GM18909 (cell line): ENCODE results near the gene TAOK1.
"Not testable (repeated sequence)": the region's sequence is repeated elsewhere in the genome, so short reads cannot be mapped to it uniquely, and the experiment has no call there.

Experiments used
- ATAC-seq: cut with Tn5 transposase; IDR thresholded peaks from one replicate; pipeline ENCODE4 v1.9.1; 2021; ENCODE audit warnings: mild to moderate bottlenecking; ENCODE audit not compliant: unreplicated experiment, poor library complexity

TAOK1 gene

DNA sequence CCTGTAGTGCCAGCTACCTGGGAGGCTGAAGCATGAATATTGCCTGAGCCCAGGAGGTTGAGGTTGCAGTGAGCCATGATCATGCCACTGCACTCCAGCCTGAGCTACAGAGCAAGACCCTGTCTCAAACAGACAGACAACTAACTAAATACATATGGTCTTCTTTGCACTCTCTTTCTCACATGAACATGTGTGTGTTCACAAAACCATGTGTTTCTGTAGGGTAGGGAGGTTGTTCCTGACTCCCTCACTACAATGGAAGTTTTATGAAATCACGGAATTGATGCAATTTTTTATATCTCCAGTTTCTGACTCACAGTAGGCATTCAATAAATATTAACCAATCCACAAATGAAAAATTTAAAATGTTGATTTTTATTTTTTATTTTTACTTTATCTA is 128.2 kb downstream of the TAOK1 start:
- ATAC-seq, result no peak

DNA sequence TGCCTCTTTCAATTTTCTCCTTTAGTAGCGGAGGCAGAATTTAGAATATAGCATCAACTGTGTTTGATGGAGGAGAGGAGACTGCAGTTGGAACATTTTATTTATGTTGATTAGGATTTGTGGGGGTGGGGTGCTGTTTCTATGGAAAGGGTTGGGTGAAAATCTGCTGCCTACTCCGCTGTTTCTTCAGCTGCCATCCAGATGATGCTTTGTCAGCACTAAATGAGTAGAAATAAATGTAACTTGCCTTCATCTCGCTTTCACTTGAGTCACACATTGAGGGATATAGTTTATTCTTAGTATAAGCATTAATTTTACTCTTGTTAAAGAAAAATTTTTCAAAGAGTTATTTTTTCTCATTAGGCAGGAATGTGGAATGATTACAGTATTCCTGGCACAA is 134.5 kb downstream of the TAOK1 start:
- ATAC-seq, result no peak

DNA sequence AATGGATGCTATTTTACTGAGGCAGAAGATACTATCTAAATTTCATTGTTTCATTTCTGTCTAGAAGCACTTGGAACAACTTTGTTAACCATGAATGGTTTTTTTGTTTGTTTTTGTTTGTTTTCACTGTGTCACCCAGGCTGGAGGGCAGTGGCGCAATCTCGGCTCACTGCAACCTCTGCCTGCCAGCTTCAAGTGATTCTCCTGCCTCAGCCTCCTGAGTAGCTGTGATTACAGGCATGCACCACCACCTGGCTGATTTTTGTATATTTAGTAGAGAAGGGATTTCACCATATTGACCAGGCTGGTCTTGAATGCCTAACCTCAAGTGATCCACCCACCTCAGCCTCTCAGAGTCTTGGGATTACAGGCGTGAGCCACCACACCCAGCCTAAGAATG is 136.2 kb downstream of the TAOK1 start:
- ATAC-seq, result no peak

DNA sequence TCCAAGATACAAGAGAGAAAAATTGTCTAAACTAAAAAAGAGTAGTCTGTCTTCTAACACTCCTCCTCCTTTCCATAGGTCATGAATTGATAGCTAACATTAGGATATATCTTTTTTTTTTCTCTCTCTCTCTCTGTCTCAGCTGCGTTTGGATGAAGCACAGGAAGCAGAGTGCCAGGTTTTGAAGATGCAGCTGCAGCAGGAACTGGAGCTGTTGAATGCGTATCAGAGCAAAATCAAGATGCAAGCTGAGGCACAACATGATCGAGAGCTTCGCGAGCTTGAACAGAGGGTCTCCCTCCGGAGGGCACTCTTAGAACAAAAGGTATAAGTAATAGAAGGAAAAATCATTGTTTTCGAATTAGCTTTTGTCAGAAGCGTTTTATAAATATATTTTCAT is 143.8 kb downstream of the TAOK1 start:
- ATAC-seq, result no peak

DNA sequence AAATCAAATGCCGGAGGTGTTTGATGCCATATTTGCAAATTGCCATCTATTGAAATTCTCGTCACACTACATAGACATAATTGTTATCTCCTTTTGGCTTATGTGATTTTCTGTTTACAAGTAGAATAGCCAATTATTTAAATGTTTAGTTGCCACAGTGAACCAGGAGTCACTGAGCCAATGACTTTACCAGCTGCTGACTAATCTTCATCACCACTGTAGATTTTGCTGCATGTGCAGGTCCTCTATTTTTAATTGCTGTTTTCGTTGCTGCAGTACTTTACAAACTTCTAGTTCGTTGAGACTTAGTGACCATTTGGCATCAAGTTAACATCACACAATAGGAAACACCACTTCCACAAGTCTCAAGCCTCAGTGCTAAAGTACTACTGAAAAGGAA is 153.9 kb downstream of the TAOK1 start:
- no peak for ATAC-seq

DNA sequence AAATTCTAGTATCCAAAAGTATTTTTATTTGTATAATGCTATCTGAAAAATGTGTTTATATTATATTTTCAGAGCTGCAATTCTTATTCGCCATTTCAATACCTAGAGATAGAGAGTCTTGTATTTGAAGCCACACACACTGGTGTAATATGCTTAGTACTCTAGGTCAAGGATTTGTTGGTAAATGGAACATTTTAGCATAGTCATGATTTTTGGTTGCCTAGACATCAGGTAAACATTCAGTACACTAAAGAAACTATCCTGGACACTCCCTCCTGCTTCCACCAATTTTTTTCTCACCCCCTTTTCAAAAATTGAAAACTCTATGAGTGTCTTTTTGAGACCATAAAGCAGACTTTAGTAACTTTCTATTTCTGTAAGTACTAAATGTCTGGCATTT is 155.9 kb downstream of the TAOK1 start:
- ATAC-seq, result no peak

DNA sequence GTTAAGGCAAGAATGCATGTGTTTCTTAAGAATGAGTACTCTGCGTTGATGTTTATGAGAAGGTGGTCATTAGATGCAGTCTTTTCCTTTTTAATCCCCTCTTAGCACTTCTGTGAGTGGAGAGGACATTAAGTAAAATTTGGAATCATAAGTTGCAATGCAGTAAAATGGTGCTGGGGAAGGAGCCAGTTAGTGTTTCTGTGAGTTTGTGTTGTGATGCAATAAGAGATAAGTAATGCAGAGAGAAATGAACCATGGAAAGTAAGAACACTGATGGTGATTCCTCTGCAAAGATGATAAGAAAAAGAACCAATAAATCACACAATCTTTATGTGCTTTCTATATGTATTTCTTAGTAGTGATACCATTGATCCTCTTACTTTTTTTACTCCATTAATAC is 156.7 kb downstream of the TAOK1 start:
- no peak for ATAC-seq

DNA sequence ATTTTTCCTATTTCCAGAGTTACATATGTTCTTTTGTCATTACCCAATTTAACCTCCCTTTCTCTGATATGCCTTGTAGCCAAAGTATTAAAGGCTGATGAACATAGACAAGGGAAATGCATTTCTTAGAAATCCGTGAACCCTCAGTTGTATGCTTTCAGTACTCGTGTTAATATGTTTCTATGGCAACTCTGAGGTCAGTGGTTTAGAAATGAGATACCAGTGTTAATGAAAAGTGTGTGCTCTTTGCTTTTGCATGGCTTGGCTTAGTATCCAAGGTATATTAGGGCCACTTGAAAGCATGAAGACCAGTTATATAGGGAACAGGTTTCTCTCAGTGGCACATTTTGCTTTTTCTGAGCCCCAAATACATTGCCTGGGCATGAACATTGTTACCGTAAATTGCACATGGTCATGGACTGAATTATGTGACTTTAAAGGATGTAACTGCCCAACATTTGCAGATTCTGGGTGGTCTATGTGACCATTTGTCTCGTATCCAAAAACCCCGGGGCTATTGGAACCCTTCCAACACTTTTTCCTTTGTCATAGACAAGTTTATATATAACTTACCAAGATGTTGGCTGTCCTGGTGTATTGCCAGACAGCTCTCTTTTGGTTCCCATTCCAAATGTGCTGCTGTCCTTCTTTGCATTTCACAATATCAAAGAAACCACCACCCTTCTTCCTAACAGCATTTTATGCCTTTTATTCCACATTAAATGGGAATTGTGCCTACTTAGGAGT is 159.2 kb downstream of the TAOK1 start:
- no peak for ATAC-seq

DNA sequence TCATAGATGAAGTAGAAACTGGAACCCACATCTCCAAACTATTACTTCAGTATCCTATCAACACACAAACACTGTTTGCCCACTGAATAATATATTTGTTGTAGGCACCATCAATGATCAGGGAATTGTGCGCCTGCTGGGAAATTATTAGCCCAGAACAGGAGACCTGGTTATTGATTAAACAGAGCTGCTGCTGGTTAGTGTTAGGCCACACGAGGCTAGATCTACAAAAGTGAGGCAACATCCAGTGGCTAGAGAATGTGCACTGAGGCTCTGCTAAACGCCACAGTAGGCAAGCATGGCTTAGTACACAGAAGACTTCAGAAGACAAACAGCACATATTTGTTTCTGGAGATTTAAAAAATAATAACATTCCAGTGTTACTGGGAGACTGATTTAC is 165.7 kb downstream of the TAOK1 start:
- ATAC-seq, result no peak

DNA sequence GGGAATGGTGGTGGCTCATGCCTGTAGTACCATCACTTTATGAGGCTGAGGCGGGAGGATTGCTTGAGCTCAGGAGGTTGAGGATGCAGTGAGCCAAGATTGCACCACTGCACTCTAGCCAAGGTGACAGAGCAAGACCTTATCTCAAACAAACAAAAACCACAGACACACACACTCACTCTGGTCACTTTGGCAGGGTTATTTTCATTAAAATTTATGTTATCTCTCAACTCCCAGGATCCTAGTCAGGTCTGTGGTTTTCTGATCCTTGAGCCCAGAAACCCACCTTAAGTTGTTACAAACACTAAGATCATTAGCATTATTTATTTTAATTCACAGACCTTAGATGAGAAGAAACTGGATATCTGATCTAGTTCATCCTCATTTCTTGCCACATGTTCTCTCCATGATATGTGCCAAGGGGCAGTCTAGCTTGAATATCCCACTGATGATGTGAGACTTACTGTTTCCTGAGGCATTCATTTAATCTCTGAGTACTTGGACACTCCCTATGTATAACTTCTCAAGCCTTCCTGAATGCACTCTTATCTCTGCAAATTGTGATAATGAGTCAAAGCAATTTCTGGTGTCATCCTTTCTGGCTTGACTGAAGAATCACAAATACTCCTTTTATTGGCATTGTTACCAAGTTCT is 167.0 kb downstream of the TAOK1 start:
- no peak for ATAC-seq

DNA sequence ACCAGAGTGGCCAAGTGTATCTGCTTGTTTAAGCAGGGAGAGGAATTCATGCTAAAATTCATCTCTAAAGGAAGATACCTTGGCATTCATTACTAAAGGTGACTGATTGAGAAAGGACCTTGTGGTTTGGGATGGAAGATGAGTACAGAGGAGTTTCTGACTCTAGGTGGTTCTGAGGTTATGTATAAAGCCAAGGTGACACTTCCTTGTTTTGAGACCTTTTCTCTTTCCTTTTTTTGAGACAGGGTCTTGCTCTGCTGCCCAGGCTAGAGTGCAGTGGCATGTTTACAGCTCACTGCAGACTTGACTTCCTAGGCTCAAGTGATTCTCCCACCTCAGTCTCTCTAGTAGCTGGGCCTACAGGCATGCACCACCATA is 167.6 kb downstream of the TAOK1 start:
- ATAC-seq, result no peak

DNA sequence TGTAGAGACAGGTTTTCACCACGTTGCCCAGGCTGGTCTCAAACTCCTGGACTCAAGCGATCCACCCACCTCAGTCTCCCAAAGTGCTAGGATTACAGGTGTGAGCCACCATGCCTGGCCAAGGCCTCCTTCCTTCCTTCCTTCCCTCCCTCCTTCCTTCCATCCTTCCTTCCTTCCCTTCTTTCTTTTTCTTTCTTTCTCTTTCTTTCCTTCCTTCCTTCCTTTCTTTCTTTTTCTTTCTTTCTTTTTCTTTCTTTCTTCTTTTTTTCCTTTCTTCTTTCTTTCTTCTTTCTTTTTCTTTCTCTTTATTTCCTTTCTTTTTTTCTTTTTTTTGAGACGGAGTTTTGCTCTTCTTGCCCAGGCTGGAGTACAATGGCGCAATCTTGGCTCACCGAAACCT is 168.0 kb downstream of the TAOK1 start:
- ATAC-seq, result not testable (repeated sequence)

DNA sequence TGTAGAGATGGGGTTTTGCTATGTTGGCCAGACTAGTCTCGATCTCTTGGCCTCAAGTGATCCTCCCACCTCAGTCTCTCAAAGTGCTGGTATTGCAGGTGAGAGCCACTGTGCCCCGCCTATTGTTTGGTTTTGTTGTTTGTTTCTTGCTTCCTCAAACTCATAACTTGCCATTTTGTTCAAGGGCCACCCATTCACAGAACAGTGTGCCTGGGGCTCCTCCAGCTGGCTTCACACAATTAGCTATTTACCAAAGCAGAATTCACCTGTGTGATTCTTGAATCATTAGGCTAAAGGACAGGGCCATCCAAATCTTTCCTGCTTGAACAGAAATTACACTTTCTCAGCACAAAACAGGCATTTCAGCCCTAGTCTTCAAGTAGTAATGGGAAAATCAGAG is 169.5 kb downstream of the TAOK1 start:
- no peak for ATAC-seq

DNA sequence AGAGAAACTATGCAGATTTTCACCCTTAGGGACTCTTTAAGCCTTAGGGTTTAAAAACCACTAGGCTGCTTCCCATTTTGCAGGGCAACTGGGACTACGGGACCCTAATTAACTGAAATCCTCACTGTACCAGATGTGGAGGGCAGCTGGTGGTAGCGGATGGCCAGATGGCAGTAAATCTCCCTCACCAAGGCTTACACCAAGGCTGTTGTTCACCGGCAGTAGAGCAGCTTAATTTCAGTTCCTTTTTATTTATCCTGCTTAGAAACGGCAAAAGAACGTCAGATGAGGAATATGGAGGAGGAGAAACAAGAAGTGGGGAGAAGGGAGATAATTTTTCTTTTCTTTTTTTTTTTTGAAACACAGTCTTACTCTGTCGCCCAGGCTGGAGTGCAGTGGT is 170.2 kb downstream of the TAOK1 start:
- ATAC-seq, result no peak

DNA sequence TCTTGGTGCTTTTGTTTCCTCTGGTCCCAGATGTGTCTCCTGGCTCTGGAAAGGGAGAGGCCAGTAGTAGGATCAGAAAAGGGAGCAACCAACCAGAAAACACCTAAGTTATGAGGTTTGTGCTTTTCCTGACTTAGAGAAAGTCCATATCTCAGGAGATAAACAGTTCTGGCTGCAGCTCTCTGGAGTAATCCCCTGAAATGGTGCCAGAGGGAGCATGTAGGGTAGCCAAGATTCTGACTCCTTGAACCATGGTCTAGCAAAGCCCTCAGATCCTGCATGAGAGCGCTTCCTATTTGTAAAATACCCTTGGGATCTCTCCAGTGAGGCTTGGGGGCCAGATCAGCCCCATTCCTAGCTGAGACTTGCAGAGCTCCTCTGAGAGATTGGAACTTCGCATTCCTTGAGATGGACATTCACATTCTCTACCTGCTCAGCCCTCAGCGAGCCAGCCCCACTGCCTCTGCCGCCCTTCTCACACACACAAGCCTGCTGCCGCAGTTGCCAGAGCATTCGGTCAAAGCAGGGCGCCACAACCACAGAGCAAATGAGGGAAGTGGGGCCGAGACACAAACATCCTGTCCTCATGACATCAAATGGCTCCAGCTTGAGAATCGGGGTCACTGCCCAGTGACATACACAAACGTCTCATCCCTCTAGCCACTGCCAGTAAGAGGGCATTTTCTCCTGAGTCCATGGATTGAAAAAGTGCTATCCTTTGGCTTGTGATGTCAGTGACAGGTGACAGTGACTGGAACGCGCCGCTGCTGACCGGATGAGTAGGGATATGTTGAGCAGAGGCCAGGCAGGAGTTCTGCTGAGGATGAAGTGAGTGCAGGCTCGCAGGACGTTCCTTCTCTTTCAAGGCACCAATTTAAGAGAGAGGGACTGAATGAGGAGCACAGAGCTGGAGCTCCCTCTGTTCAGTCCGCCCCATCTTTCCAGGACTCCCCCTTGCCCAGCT is 171.7 kb downstream of the TAOK1 start:
- no peak for ATAC-seq

DNA sequence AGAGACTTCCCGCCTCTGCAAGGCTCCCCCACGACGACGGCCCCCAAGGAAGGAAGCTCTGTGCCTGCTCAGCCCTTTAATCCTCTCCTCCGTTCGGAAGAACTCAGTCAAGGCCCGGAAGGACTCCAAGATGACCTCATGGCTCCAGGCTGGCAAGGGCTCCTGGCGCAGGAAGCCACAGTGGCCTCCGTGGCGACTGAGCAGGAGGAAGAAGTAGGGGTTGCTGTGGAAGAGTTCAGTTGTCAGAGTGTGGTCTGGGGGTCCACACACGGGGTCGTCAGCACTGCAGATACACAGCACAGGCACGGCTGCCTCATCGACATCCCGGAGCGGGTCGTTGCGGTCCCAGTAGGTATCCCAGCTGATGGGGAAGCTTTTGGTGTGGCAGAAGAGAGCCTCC is 172.5 kb downstream of the TAOK1 start:
- ATAC-seq, result no peak

DNA sequence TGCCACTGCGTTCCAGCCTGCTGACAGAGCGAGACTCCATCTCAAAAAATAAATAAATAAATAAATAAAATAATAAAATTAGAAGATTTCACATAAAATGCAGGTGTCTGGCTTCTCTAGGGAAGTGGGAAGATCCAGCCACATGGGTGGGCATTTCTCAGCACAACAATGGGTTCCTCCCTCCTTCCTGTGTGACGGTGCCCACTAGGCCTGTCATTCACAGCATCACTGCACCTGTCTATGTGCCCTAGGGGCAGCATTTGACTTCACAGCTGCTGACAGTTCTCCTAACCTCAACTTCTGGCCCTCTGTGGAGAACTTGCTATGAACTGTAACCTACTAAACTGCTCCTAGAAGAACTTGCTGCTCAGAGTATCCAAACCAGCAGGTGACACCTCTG is 173.7 kb downstream of the TAOK1 start:
- ATAC-seq, result no peak

DNA sequence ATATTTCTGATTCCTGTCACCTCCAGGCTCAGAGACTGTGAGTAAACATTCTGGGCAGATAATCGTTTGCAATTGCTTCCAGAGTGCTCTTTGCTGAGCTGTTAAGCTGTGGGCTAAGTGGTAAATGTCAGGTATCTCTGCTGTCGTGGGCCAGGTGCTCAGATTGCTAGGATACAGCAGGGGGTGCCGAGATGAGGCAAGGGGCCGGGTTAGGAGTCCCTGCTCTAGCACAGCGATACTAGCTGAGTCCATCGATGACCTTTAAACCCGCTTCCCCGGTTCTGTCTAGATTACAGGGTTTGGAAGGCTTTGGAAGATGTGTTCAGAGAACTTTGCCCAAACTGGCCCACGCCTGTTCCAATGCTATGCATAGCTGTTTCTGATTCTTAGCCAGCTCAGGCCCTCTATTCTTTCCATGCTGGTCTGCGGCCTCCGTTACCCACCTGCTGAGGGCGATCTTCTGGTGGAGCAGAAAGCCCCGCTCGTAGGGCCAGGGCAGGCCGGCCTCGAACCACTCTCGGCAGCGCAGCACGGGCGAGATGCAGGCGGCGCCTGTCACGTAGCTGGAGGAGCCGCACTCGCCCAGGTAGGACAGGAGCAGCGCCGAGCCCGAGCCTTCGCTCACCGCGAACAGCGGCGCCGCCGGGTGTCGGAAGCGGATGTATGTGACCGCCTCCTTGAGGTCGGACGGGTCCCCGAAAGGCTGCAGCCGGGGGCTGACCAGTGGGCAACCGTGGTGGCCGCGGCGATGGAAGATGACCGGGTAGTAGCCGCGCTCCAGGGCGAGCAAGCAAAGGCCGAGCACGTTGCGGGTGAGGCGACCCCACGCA is 175.7 kb downstream of the TAOK1 start:
- ATAC-seq, result no peak

DNA sequence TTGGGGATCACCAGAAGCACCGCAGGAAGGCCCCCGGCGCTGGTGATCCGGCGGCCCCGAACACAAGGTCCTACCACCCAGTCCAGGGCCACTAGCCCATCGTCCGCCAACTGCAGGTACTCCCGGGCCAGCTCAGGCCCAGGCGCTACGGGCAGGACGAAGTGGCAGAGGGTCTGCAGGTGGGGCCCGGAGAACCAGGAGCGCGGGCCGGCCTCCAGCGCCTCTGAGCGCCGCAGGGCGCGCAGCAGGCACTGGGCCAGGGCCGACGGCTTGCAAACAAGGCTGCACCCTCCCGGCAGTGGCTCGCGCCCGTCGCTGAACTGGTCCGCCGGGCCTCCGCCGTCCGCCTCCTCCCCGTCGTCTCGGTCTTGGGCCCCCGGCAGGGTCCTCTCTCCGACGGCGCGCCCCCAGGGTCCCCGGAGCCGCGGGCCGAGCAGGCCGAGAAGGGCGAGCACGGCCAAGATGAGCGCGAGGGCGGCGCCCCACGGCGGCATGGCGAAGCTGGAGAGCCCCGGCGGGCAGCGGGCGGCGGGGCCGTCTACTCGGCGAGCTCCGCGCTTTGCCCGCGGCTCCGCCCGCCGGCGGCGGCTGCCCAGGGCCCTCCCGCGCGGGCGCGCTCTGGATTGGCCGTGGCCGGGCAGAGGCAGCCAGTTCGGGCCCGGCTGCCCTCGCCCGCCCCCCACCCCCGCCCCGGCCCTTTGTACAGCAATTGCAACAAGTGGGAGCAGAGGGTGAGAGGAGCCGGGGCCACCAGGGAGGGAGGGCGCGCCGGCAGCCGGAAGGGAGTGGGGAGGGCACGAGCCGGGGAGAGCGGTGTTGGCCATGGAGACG is 176.5 kb downstream of the TAOK1 start, which contains the start of gene ABHD15:
TSS of gene ABHD15 (minus strand) at position 565 of the 831 bp plus-strand sequence. CDS start at position 494, 71 bp downstream.
- peak; percentile 27 for ATAC-seq

DNA sequence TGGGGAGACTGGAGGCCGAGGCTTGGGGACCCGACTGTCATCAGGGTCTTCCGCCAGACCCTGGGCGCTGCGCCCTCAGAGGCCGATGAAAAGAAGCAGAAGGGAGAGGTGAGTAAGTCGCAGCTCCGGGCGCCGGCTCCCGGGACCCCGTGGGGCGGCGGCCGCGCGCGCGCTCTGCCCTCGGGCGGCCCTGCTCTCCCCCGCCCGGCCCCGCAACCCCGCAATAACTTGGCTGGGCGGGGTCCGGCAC is 177.1 kb downstream of the TAOK1 start:
- peak; percentile 4 for ATAC-seq
